GM23338 (cell line): ENCODE results near the gene EIF4E2. TPM values are rescaled to one million over a fixed set of nuclear protein-coding genes. Genes with fewer than 3 reads are reported as not detected.

ENCODE experiments used
- ATAC-seq: fragments of 200-7000 bp; cut with Tn5 transposase; 3 replicates; pipeline ENCODE4 v1.9.1; 2020
- DNase-seq: peaks from one replicate; pipeline ENCODE4 v3.0.0-alpha.2; 2015; ENCODE audit warnings: low spot score
- H2AFZ ChIP-seq: fragments of 200-600 bp; sonication (generic); 2 replicates; pipeline ENCODE4 v1.8.0; 2016; ENCODE audit warnings: antibody characterized with exemption, mild to moderate bottlenecking, moderate library complexity
- H3F3A ChIP-seq: fragments of 200-600 bp; sonication (generic); replicated peaks from 2 replicates; pipeline ENCODE4 v1.8.0; 2017; ENCODE audit warnings: antibody characterized with exemption, mixed run types, low read depth
- H3K27ac ChIP-seq: fragments of 200-600 bp; sonication (generic); 2 replicates; pipeline ENCODE4 v1.6.1; 2016; ENCODE audit warnings: low read depth
- H3K27me3 ChIP-seq: fragments of 200-600 bp; sonication (generic); 2 replicates; pipeline ENCODE4 v1.8.0; 2016; ENCODE audit warnings: mild to moderate bottlenecking, mixed run types, moderate library complexity; ENCODE audit not compliant: insufficient read depth
- H3K36me3 ChIP-seq: fragments of 200-600 bp; sonication (generic); 2 replicates; pipeline ENCODE4 v1.8.0; 2016; ENCODE audit warnings: mild to moderate bottlenecking; ENCODE audit not compliant: insufficient read depth
- H3K4me1 ChIP-seq: fragments of 200-600 bp; sonication (generic); 2 replicates; pipeline ENCODE4 v1.8.0; 2016; ENCODE audit warnings: mild to moderate bottlenecking, moderate library complexity; ENCODE audit not compliant: insufficient read depth
- H3K4me2 ChIP-seq: fragments of 200-600 bp; sonication (generic); 2 replicates; pipeline ENCODE4 v1.7.1; 2017; ENCODE audit warnings: mixed run types
- H3K4me3 ChIP-seq: fragments of 200-600 bp; sonication (generic); 2 replicates; pipeline ENCODE4 v1.6.1; 2016; ENCODE audit warnings: mixed run types
- H3K79me2 ChIP-seq: fragments of 200-600 bp; sonication (generic); replicated peaks from 2 replicates; pipeline ENCODE4 v1.8.0; 2017; ENCODE audit warnings: mild to moderate bottlenecking; ENCODE audit not compliant: insufficient read depth
- H3K9me2 ChIP-seq: fragments of 200-600 bp; sonication (generic); 2 replicates; pipeline ENCODE4 v1.8.0; 2017; ENCODE audit not compliant: insufficient read depth
- H4K20me1 ChIP-seq: fragments of 200-600 bp; sonication (generic); replicated peaks from 2 replicates; pipeline ENCODE4 v1.8.0; 2017; ENCODE audit warnings: mild to moderate bottlenecking; ENCODE audit not compliant: insufficient read depth
- H3K27ac Mint-ChIP-seq: 2 replicates; pipeline ENCODE4 v1.8.0; 2020; ENCODE audit warnings: inconsistent platforms, mild to moderate bottlenecking, moderate library complexity, mixed read lengths
- H3K27me3 Mint-ChIP-seq: 3 replicates; pipeline ENCODE4 v1.8.0; 2022; ENCODE audit warnings: low read depth, mild to moderate bottlenecking, moderate library complexity, mixed read lengths, inconsistent platforms; ENCODE audit not compliant: insufficient read depth, poor library complexity
- H3K36me3 Mint-ChIP-seq: 3 replicates; pipeline ENCODE4 v1.8.0; 2021; ENCODE audit warnings: low read depth, mild to moderate bottlenecking, inconsistent platforms, moderate library complexity, mixed read lengths
- H3K4me1 Mint-ChIP-seq: 3 replicates; pipeline ENCODE4 v1.8.0; 2020; ENCODE audit warnings: mild to moderate bottlenecking, inconsistent platforms, mixed read lengths
- H3K4me3 Mint-ChIP-seq: 3 replicates; pipeline ENCODE4 v1.8.0; 2021; ENCODE audit warnings: moderate library complexity, mild to moderate bottlenecking, inconsistent platforms, mixed read lengths
- H3K9me3 Mint-ChIP-seq: 3 replicates; pipeline ENCODE4 v1.8.0; 2020; ENCODE audit warnings: moderate library complexity, mild to moderate bottlenecking, inconsistent platforms, mixed read lengths
- CREB1 ChIP-seq: fragments of 250-450 bp; sonication (Bioruptor Pico); IDR thresholded peaks from 2 replicates; pipeline ENCODE4 v1.5.0; 2020; ENCODE audit warnings: low read depth, mild to moderate bottlenecking, moderate library complexity
- EZH2 ChIP-seq: fragments of 200-600 bp; sonication (generic); IDR thresholded peaks from one replicate; pipeline ENCODE4 v1.8.0; 2017; ENCODE audit warnings: antibody characterized with exemption, mild to moderate bottlenecking, low read depth; ENCODE audit not compliant: unreplicated experiment
- EZH2phosphoT487 ChIP-seq: fragments of 200-600 bp; sonication (generic); IDR thresholded peaks from one replicate; pipeline ENCODE4 v1.8.1; 2018; ENCODE audit warnings: antibody characterized with exemption; ENCODE audit not compliant: unreplicated experiment
- JUNB ChIP-seq: IDR thresholded peaks from one replicate; pipeline ENCODE4 v1.6.1; 2016; ENCODE audit warnings: antibody characterized with exemption; ENCODE audit not compliant: unreplicated experiment
- NANOG ChIP-seq: IDR thresholded peaks from 2 replicates; pipeline ENCODE4 v1.6.1; 2016; ENCODE audit warnings: antibody characterized with exemption, borderline replicate concordance
- POLR2AphosphoS5 ChIP-seq: IDR thresholded peaks from 2 replicates; pipeline ENCODE4 v1.6.1; 2016; ENCODE audit warnings: antibody characterized with exemption, low read depth
- STAT1 ChIP-seq: IDR thresholded peaks from one replicate; pipeline ENCODE4 v1.6.1; 2016; ENCODE audit warnings: antibody characterized with exemption; ENCODE audit not compliant: unreplicated experiment
- ZNF114 ChIP-seq: fragments of 250-450 bp; sonication (Bioruptor Pico); IDR thresholded peaks from 2 replicates; pipeline ENCODE4 v1.5.0; 2020; ENCODE audit warnings: mild to moderate bottlenecking, moderate library complexity
- ZNF331 ChIP-seq: fragments of 250-450 bp; sonication (Bioruptor Pico); IDR thresholded peaks from 2 replicates; pipeline ENCODE4 v1.5.0; 2020; ENCODE audit warnings: low read depth, mild to moderate bottlenecking, moderate library complexity
- polyA plus RNA-seq: library from polyadenylated mRNA; unstranded; fragments of >200 nt; fragmentation: Nextera tagmentation; extraction: Ambion mirVana; gene quantifications from 2 replicates; pipeline ENCODE4 v1.2.1, GENCODE V29; 2016
- total RNA-seq: library from RNA; depleted of rRNA; stranded (reverse); fragments of >200 nt; shearing (Covaris generic); gene quantifications from 2 replicates; pipeline ENCODE4 v1.2.3, GENCODE V29; 2014
- TF ChIP-seq, protein P1 (sequence below), 2 experiments: fragments of 200-600 bp in 1 of 2; sonication (generic) in 1 of 2; conservative IDR thresholded peaks; 2 replicates each; pipeline versions ENCODE4 v1.5.1 to v1.6.1; 2016 to 2017; ENCODE audit warnings: antibody characterized with exemption in 2 of 2, low read depth in 2 of 2, mild to moderate bottlenecking in 2 of 2, moderate library complexity in 1 of 2
- TF ChIP-seq, protein P2 (sequence below): IDR thresholded peaks from 2 replicates; pipeline ENCODE4 v1.6.1; 2016; ENCODE audit warnings: antibody characterized with exemption
- TF ChIP-seq, protein P3 (sequence below): IDR thresholded peaks from one replicate; pipeline ENCODE4 v1.6.1; 2018; ENCODE audit warnings: antibody characterized with exemption; ENCODE audit not compliant: unreplicated experiment

Gene EIF4E2
- total and polyA plus RNA-seq, 2 experiments from 2014 or later = 68.1 to 152 TPM

DNA sequence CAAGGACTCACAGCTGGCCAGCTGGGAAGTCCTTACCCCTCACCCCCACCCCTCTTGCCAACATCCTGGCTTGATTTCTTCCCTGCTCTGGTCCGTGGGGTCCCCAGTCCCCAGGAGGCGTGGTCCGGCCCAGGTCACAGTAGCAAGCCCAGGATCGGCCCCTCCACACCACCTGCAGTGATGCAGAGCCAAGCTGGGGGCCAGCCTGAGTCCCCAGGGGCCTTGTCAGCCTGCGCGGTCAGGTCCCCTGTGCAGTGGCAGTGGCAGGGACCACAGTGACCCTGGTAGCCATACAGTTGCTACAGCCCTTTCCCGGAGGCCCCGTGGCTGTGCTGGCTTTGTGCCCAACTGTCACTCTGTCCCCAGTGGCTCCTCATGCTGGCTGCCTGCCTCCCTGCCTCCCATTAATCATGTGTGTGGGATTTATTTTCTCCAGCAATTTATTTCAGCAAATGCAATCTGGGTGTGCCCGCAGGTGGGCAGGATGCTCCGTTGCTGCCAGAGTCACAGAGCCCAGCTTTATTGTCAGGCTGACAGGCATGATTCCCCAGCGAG lies 39.1 kb upstream of the EIF4E2 start (continued):
- TF ChIP-seq, protein P1, sequence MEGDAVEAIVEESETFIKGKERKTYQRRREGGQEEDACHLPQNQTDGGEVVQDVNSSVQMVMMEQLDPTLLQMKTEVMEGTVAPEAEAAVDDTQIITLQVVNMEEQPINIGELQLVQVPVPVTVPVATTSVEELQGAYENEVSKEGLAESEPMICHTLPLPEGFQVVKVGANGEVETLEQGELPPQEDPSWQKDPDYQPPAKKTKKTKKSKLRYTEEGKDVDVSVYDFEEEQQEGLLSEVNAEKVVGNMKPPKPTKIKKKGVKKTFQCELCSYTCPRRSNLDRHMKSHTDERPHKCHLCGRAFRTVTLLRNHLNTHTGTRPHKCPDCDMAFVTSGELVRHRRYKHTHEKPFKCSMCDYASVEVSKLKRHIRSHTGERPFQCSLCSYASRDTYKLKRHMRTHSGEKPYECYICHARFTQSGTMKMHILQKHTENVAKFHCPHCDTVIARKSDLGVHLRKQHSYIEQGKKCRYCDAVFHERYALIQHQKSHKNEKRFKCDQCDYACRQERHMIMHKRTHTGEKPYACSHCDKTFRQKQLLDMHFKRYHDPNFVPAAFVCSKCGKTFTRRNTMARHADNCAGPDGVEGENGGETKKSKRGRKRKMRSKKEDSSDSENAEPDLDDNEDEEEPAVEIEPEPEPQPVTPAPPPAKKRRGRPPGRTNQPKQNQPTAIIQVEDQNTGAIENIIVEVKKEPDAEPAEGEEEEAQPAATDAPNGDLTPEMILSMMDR (conservative IDR thresholded peaks at IDR 0.05; ENCODE audit: low read depth in 2 of 2) = no peak

DNA sequence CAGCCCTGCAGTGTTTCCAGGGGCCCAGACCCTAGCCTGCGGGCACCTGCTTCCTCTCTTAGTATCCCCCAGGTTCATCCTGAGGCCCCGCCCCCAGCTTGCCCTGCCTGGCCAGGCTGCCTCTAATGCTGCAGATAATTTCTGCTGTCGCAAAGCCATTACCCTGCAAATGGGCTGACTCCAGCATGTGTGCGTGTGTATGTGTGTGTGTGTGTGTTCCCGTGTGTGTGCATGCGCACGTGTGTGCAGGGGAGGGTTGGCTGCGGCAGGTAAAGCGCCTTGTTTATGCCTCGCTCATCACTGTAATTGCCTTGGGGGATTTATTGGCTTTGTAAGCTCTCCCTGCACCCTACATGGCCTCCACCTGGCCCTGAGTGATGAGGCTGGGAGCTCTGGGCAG lies 37.9 kb upstream of the EIF4E2 start:
- H3K36me3 Mint-ChIP-seq = no peaks in the 10 kb centered on the region
- TF ChIP-seq, protein P2, sequence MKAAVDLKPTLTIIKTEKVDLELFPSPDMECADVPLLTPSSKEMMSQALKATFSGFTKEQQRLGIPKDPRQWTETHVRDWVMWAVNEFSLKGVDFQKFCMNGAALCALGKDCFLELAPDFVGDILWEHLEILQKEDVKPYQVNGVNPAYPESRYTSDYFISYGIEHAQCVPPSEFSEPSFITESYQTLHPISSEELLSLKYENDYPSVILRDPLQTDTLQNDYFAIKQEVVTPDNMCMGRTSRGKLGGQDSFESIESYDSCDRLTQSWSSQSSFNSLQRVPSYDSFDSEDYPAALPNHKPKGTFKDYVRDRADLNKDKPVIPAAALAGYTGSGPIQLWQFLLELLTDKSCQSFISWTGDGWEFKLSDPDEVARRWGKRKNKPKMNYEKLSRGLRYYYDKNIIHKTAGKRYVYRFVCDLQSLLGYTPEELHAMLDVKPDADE = no peak
- TF ChIP-seq, protein P1 (conservative IDR thresholded peaks at IDR 0.05; ENCODE audit: low read depth in 2 of 2) = no peak
- no peak for TF ChIP-seq EZH2
- no peak for TF ChIP-seq JUNB
- TF ChIP-seq ZNF331 (CRISPR knock-in tag) = no peak
- no peak for TF ChIP-seq EZH2phosphoT487
- no peak for TF ChIP-seq CREB1 (CRISPR knock-in tag)
- no peak for TF ChIP-seq STAT1
- TF ChIP-seq NANOG = no peak
- TF ChIP-seq, protein P3, sequence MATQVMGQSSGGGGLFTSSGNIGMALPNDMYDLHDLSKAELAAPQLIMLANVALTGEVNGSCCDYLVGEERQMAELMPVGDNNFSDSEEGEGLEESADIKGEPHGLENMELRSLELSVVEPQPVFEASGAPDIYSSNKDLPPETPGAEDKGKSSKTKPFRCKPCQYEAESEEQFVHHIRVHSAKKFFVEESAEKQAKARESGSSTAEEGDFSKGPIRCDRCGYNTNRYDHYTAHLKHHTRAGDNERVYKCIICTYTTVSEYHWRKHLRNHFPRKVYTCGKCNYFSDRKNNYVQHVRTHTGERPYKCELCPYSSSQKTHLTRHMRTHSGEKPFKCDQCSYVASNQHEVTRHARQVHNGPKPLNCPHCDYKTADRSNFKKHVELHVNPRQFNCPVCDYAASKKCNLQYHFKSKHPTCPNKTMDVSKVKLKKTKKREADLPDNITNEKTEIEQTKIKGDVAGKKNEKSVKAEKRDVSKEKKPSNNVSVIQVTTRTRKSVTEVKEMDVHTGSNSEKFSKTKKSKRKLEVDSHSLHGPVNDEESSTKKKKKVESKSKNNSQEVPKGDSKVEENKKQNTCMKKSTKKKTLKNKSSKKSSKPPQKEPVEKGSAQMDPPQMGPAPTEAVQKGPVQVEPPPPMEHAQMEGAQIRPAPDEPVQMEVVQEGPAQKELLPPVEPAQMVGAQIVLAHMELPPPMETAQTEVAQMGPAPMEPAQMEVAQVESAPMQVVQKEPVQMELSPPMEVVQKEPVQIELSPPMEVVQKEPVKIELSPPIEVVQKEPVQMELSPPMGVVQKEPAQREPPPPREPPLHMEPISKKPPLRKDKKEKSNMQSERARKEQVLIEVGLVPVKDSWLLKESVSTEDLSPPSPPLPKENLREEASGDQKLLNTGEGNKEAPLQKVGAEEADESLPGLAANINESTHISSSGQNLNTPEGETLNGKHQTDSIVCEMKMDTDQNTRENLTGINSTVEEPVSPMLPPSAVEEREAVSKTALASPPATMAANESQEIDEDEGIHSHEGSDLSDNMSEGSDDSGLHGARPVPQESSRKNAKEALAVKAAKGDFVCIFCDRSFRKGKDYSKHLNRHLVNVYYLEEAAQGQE = no peak
- TF ChIP-seq POLR2AphosphoS5 = no peak
- TF ChIP-seq ZNF114 (CRISPR knock-in tag) = no peak
- no peak overlapping the region for H2AFZ ChIP-seq
- no peak overlapping the region for H3K27ac ChIP-seq
- H3K27me3 Mint-ChIP-seq = peaks cover 7% of the 10 kb centered on the region
- H3K4me2 ChIP-seq = no peak overlapping the region
- H3K27ac Mint-ChIP-seq = no peak overlapping the region
- H3K79me2 ChIP-seq = no peaks in the 10 kb centered on the region
- H3K9me3 Mint-ChIP-seq = no peaks in the 10 kb centered on the region; the same call in 2 of the 3 replicates
- H3F3A ChIP-seq = 0 out of 2 replicates have a peak, but pooled peaks cover 2% of the 10 kb centered on the region
- no peak overlapping the region for H3K4me3 Mint-ChIP-seq
- no peaks in the 10 kb centered on the region for H3K27me3 ChIP-seq
- DNase-seq (no peak), ATAC-seq (peak; percentile 45)
- H3K4me1 ChIP-seq = no peaks in the 10 kb centered on the region
- H3K4me1 Mint-ChIP-seq = peaks cover 7% of the 10 kb centered on the region
- H4K20me1 ChIP-seq = no peaks in the 10 kb centered on the region
- H3K36me3 ChIP-seq = no peaks in the 10 kb centered on the region
- no peak overlapping the region for H3K4me3 ChIP-seq
- no peaks in the 10 kb centered on the region for H3K9me2 ChIP-seq
